Thyroid gland (tissue), 4 donors: ENCODE results near the gene ILRUN.

Source experiments
- CTCF ChIP-seq, 6 experiments: fragments of 200-600 bp in 3 of 6; fragments of 450-650 bp in 3 of 6; sonication (generic) in 3 of 6; IDR thresholded peaks; one replicate each; pipeline ENCODE4 v1.5.1; 2016 to 2019; ENCODE audit warnings: antibody characterized with exemption in 6 of 6, mild to moderate bottlenecking in 2 of 6, inconsistent platforms in 1 of 6, moderate library complexity in 1 of 6
- POLR2A ChIP-seq, 2 donors: fragments of 450-650 bp; IDR thresholded peaks; one replicate each; pipeline ENCODE4 v1.6.1; 2017; ENCODE audit warnings: antibody characterized with exemption in 2 of 2, mild to moderate bottlenecking in 2 of 2, moderate library complexity in 1 of 2

DNA sequence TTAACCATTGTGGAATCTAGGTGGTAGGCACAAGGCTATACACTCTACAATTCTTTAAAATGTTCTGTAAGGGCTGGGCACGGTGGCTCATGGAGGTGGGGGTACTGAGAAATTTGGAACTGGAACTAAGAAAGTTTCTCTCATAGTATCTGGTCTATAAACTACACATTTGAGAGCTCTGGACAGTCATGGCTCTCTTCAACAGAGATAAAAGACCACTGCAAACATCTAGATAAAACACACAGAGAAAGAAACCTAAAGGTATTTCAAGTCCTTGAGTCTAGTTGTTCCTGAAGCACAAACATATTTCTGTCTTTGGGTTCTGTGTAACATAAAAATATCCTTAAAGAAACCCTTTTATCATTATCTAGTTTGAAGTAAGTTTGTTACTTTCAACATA is 35.2 kb downstream of the ILRUN start:
- TF ChIP-seq CTCF (IDR thresholded peaks at IDR 0.05) (no peak), POLR2A (IDR thresholded peaks at IDR 0.05) (no peak)
